GM23248 (cell line): ENCODE data around the gene NECAB3.

ENCODE experiments used
- EZH2 ChIP-seq: fragments of 200-600 bp; sonication (generic); IDR thresholded peaks from 2 replicates; pipeline ENCODE4 v1.6.1; 2018; ENCODE audit warnings: antibody characterized with exemption, mild to moderate bottlenecking; ENCODE audit not compliant: insufficient read depth, poor library complexity, severe bottlenecking
- EZH2phosphoT487 ChIP-seq: fragments of 200-600 bp; sonication (generic); IDR thresholded peaks from 2 replicates; pipeline ENCODE4 v1.6.1; 2018; ENCODE audit warnings: antibody characterized with exemption, moderate library complexity, mild to moderate bottlenecking, low read depth; ENCODE audit not compliant: insufficient read depth

- no peak for TF ChIP-seq EZH2
- no peak for TF ChIP-seq EZH2phosphoT487
Observed at GRCh38 chr20:33646191-33646590, 28.0 kb downstream of the NECAB3 start.
